GM12878 (cell line): ENCODE results near the gene PRRC2B.

Experiments used
- ATF2 ChIP-seq: IDR thresholded peaks from 2 replicates; pipeline ENCODE4 v1.6.1; 2012; ENCODE audit warnings: low read length, inconsistent platforms
- CTCF ChIP-seq, 3 experiments: IDR thresholded peaks in 2 of 3; conservative IDR thresholded peaks in 1 of 3; 2 replicates each; pipeline ENCODE4 v1.5.1; 2011; ENCODE audit warnings: low read depth in 3 of 3, low read length in 3 of 3, mild to moderate bottlenecking in 3 of 3, control low read depth in 2 of 3, moderate library complexity in 2 of 3, inconsistent platforms in 1 of 3, mixed read lengths in 1 of 3; ENCODE audit not compliant: control insufficient read depth in 2 of 3, insufficient read depth in 1 of 3; ENCODE audit errors: extremely low read depth in 1 of 3
- EZH2 ChIP-seq: IDR thresholded peaks from 2 replicates; pipeline ENCODE4 v1.6.1; 2012; ENCODE audit warnings: low read depth, mild to moderate bottlenecking, control low read depth, inconsistent platforms, low read length, borderline replicate concordance; ENCODE audit not compliant: control insufficient read depth
- FOS ChIP-seq: IDR thresholded peaks from 3 replicates; pipeline ENCODE4 v1.6.1; 2011; ENCODE audit warnings: borderline replicate concordance; ENCODE audit not compliant: insufficient read length; ENCODE audit errors: extremely low read depth
- HCFC1 ChIP-seq: fragments of 150-350 bp; IDR thresholded peaks from 2 replicates; pipeline ENCODE4 v1.6.1; 2014; ENCODE audit warnings: low read length
- HDAC2 ChIP-seq: fragments of 200-600 bp; sonication (generic); IDR thresholded peaks from 2 replicates; pipeline ENCODE4 v1.6.1; 2017
- KDM1A ChIP-seq: fragments of 200-600 bp; sonication (generic); IDR thresholded peaks from 2 replicates; pipeline ENCODE4 v1.6.1; 2016; ENCODE audit warnings: borderline replicate concordance
- NR2F1 ChIP-seq: fragments of 450-650 bp; conservative IDR thresholded peaks from 2 replicates; pipeline ENCODE4 v1.6.1; 2017; ENCODE audit warnings: mild to moderate bottlenecking
- POLR2A ChIP-seq: IDR thresholded peaks from 2 replicates; pipeline ENCODE4 v1.6.1; 2011; ENCODE audit warnings: low read depth, mild to moderate bottlenecking, low read length
- SMC3 ChIP-seq: IDR thresholded peaks from 2 replicates; pipeline ENCODE4 v1.6.1; 2011; ENCODE audit warnings: low read length, improper control_type of control experiment, borderline replicate concordance

GRCh38 chr9:131419716-131420115, 25.8 kb downstream of the PRRC2B start:
- TF ChIP-seq FOS (no peak), POLR2A (no peak), CTCF (IDR thresholded peaks at IDR 0.05 in 2 of 3, conservative IDR thresholded peaks at IDR 0.05 in 1 of 3; ENCODE audit: control insufficient read depth in 2 of 3, extremely low read depth in 1 of 3, insufficient read depth in 1 of 3, low read depth in 3 of 3, low read length in 3 of 3) (no peak), SMC3 (no peak), HCFC1 (no peak), HDAC2 (no peak), NR2F1 (no peak), KDM1A (no peak), ATF2 (no peak), EZH2 (no peak)
